ENCODE measurements around the gene ZNF134.

The ZNF134 gene

DNA sequence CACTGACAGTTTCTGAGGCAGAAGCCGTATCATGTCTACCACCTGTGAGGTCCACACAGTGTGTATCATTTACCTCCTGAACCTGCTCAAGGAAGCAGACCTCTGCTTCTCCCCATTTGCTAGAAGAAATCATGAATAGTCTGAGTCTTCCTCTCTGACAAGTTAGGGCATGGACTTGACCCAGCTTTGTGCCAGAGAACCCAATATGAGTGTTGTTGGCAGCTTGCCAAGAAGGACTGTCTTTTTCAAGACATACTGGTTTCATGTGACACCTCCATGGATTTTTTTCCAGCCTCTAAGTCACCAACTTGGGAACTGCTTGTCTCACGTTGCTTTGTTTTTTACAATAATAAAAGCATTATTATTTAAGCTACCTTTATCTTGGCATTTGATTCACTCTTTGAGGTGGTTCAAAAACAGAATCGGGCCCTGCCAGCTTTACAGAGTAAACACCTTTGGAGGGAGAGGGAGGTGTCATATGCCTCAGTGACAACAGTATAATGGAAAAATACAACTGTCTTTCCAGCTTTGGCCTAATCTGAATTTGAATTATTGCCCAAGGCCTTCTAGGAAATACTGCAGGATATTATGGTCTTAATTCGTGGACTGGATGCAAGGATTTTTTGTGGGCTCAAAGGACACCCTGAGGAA lies 28.5 kb downstream of the ZNF134 start:
- no peak for DNase-seq (ENCODE audit: extremely low read depth, low read depth)
- no peak for TF ChIP-seq CTCF (IDR thresholded peaks at IDR 0.05; ENCODE audit: low read depth, low read length)

- no peak for DNase-seq (ENCODE audit: extremely low read depth, low read depth)
- no peak for TF ChIP-seq CTCF (IDR thresholded peaks at IDR 0.05; ENCODE audit: low read depth, low read length)
These were observed 29.7 kb downstream of the ZNF134 start for GRCh38 chr19:57643734-57644133.

- TF ChIP-seq CTCF (IDR thresholded peaks at IDR 0.05; ENCODE audit: low read depth, low read length): no peak
- DNase-seq (ENCODE audit: extremely low read depth, low read depth): no peak
These were observed 34.4 kb downstream of the ZNF134 start for GRCh38 chr19:57648331-57649003.

DNA sequence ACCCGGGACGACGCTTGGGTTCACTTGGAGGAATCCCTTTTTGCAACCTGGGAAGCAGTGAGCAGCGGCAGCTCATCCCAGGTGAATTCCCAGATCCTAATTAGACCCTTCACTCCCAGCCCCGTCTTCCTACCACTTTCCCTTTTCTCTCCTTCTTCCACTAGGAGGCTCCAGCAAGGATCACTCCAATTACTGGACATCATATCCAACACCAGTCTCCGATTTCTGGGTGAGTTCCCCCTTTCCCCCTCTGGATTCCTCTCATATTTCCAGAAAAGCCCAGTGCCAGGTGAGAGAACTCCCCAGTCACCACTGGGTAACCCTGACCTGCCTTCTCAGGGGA lies 37.6 kb downstream of the ZNF134 start:
- DNase-seq (ENCODE audit: extremely low read depth, low read depth): no peak

DNA sequence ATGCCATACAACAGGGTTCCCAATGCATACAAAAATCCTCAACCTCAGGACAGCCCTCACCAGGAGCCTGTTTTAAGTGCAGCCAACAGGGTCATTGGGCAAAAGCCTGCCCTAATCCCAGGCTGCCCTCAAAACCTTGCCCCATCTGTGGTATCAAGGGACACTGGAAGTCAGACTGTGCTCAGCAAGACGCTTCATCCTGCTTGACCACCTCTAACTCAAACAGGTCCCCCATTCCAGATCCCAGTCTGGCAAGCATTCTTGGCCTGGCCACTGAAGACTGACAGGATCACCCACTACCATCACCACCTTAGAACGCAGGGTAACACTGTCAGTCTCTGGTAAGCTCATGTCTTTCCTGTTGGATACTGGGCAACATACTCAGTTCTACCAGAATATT lies 39.6 kb downstream of the ZNF134 start:
- DNase-seq (ENCODE audit: extremely low read depth, low read depth): no peak
- no peak for TF ChIP-seq CTCF (IDR thresholded peaks at IDR 0.05; ENCODE audit: low read depth, low read length)

More for the DNA sequence above, 37.6 kb downstream of the ZNF134 start:
- TF ChIP-seq CTCF (IDR thresholded peaks at IDR 0.05; ENCODE audit: low read depth, low read length): no peak

DNA sequence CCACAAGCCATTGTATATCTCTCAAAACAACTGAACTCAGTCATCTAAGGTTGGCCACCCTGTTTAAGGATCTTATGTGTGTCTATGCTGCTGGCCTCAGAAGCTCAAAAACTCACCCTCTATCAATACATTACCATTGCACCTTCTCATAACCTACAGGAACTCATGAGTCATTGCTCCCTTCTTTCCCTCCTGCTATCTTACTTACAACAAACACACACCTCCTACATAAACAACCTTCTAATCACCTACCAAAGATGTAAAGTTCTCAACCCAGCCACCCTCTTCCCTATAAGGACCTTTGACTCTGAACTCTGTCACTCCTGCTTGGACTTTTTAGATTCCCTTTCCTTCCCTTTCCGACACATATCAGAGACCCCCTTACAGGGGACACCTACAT lies 41.4 kb downstream of the ZNF134 start:
- TF ChIP-seq CTCF (IDR thresholded peaks at IDR 0.05; ENCODE audit: low read depth, low read length): no peak
- DNase-seq (ENCODE audit: extremely low read depth, low read depth): no peak

DNA sequence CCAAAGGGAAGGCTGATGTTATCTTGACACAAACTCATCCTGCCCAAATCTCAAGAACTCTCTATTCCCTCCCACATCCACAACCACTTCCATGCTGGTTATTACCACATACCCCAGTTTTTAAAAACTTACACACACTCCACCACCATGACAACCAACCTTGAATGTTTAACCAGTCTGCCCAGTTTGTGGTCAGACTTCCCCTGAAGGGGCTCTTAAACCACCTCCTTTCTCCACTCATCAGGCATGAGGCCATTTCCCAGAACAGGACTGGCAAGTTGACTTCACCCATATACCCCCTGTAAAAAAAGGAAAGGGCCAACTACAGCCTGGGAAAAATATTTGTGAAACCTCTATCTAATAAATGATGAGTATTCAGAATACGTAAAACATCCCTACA lies 42.3 kb downstream of the ZNF134 start:
- TF ChIP-seq CTCF (IDR thresholded peaks at IDR 0.05; ENCODE audit: low read depth, low read length): no peak
- DNase-seq (ENCODE audit: extremely low read depth, low read depth): no peak

Data from AG09319 (cell line).